ENCODE measurements around the gene SPTBN1.
"Not testable (repeated sequence)": the region's sequence is repeated elsewhere in the genome, so short reads cannot be mapped to it uniquely, and the experiment has no call there.

SPTBN1 gene

DNA sequence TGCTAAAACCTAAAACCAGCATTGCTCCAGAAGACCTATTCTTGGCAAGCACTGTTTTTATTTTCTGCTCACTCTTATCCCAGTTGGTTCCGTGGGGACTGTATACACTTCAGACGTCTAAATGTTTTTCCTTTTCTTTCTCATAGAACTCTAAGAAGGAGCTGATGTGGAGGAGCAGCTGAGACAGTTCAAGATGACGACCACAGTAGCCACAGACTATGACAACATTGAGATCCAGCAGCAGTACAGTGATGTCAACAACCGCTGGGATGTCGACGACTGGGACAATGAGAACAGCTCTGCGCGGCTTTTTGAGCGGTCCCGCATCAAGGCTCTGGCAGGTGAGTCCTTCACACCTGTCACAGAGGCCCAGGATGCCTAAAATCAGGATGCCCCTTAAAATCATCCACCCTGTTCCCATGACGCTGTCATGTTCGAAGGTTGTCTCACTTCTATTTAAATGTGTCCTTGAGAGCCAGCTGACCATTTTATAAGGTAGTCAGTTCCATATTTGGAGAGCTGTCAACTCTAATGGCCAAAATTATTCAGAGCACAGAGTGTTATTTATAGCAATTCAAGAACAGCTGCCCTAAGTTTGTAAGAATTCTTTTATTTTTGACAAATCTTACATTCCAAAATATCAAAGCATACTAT lies 70.2 kb downstream of the SPTBN1 start:
- Mint-ChIP-seq H3K27ac (no peak overlapping the region), H3K4me3 (no peak overlapping the region), H3K4me1 (peaks cover 29% of the 10 kb centered on the region), H3K9me3 (no peaks in the 10 kb centered on the region), H3K36me3 (no peaks in the 10 kb centered on the region), H3K27me3 (peaks cover 7% of the 10 kb centered on the region)
- CTCF ChIA-PET = interaction anchor here (7.0 kb wide), 1 partner anchor 181 kb away, joined by 104 read pairs; no protein-coding TSS in a partner anchor
- DNase-seq = no peak

- peaks cover 21% of the 10 kb centered on the region for H3K4me1 Mint-ChIP-seq
Measured at GRCh38 chr2:54528311-54528955, 72.3 kb downstream of the SPTBN1 start.

DNA sequence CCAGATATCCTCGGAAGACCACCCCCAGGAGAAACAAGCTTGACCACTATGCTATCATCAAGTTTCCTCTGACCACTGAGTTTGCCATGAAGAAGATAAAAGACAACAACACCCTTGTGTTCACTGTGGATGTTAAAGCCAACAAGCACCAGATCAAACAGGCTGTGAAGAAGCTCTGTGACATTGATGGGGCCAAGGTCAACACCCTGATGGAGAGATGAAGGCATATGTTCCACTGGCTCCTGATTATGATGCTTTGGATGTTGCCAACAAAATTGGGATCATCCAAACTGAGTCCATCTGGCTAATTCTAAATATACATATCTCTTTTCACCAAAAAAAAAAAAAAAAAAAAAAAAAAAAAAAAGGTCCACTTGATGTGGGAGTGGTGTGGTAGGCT lies 73.4 kb downstream of the SPTBN1 start:
- H3K4me1 Mint-ChIP-seq = peaks cover 14% of the 10 kb centered on the region
- H3K27ac Mint-ChIP-seq, H3K4me3 Mint-ChIP-seq, H3K36me3 Mint-ChIP-seq, DNase-seq, H3K27me3 Mint-ChIP-seq, H3K9me3 Mint-ChIP-seq: not testable (repeated sequence)
- CTCF ChIA-PET = interaction anchor here (3.2 kb wide), 1 partner anchor 175 kb away, joined by 9 read pairs; no protein-coding TSS in a partner anchor

More at GRCh38 chr2:54528311-54528955, 72.3 kb downstream of the SPTBN1 start:
- H3K36me3 Mint-ChIP-seq = no peaks in the 10 kb centered on the region
- no peak for DNase-seq
- no peaks in the 10 kb centered on the region for H3K9me3 Mint-ChIP-seq
- H3K27me3 Mint-ChIP-seq = no peaks in the 10 kb centered on the region
- no peak overlapping the region for H3K4me3 Mint-ChIP-seq
- CTCF ChIA-PET = interaction anchor here (3.2 kb wide), 1 partner anchor 176 kb away, joined by 9 read pairs; no protein-coding TSS in a partner anchor
- H3K27ac Mint-ChIP-seq = no peak overlapping the region

- no peak overlapping the region for H3K4me3 Mint-ChIP-seq
- no peak overlapping the region for H3K27ac Mint-ChIP-seq
- no peaks in the 10 kb centered on the region for H3K36me3 Mint-ChIP-seq
- peaks cover 8% of the 10 kb centered on the region for H3K27me3 Mint-ChIP-seq
- H3K4me1 Mint-ChIP-seq = peaks cover 10% of the 10 kb centered on the region
- CTCF ChIA-PET = interaction anchor here (0.6 to 3.2 kb wide), 2 partner anchors 175 to 263 kb away, joined by 3 to 9 read pairs; no protein-coding TSS in a partner anchor
- H3K9me3 Mint-ChIP-seq = no peaks in the 10 kb centered on the region
- no peak for DNase-seq
Measured at GRCh38 chr2:54529935-54530334, 73.8 kb downstream of the SPTBN1 start.

DNA sequence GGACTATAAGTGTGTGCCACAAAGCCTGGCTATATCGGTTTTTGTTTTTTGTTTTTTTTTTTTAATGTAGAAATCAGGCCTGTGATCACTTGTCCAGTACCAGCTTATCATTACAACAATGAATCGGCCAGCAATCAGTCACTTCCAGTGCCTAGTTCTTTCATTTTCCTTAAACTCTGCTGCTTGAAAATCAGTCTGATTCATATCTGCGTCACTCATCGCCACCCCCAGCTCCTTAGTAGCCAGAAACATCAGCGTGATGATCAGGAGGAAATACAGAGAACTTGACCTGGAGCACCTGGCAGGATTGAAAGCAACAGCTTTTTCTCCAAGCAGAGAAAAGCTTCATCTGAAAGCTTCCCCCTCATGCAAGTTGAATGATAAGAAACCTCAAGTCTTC lies 75.4 kb downstream of the SPTBN1 start:
- Mint-ChIP-seq H3K27ac (no peak overlapping the region), H3K36me3 (no peaks in the 10 kb centered on the region), H3K4me3 (no peak overlapping the region), H3K9me3 (no peaks in the 10 kb centered on the region), H3K27me3 (peaks cover 11% of the 10 kb centered on the region), H3K4me1 (peaks cover 10% of the 10 kb centered on the region)
- CTCF ChIA-PET = interaction anchor here (1.1 to 3.2 kb wide), 2 partner anchors 9 to 173 kb away, joined by 3 to 9 read pairs; no protein-coding TSS in a partner anchor
- no peak for DNase-seq

- Mint-ChIP-seq H3K4me1 (peaks cover 8% of the 10 kb centered on the region), H3K36me3 (no peaks in the 10 kb centered on the region), H3K27ac (no peak overlapping the region), H3K4me3 (no peak overlapping the region), H3K9me3 (no peaks in the 10 kb centered on the region), H3K27me3 (peaks cover 15% of the 10 kb centered on the region)
- CTCF ChIA-PET = no interaction called here
- no peak for DNase-seq
Measured at GRCh38 chr2:54534221-54534620, 78.1 kb downstream of the SPTBN1 start.

- Mint-ChIP-seq H3K36me3 (no peaks in the 10 kb centered on the region), H3K4me3 (no peak overlapping the region), H3K27ac (no peak overlapping the region), H3K27me3 (peaks cover 15% of the 10 kb centered on the region), H3K4me1 (peaks cover 4% of the 10 kb centered on the region), H3K9me3 (no peaks in the 10 kb centered on the region)
- DNase-seq = no peak
- CTCF ChIA-PET = no interaction called here
Measured at GRCh38 chr2:54534625-54535024, 78.5 kb downstream of the SPTBN1 start.

- Mint-ChIP-seq H3K27me3 (peaks cover 15% of the 10 kb centered on the region), H3K9me3 (no peaks in the 10 kb centered on the region), H3K27ac (no peak overlapping the region), H3K4me3 (no peak overlapping the region), H3K36me3 (no peaks in the 10 kb centered on the region), H3K4me1 (no peaks in the 10 kb centered on the region)
- DNase-seq = no peak
- CTCF ChIA-PET = no interaction called here
Measured at GRCh38 chr2:54535599-54536195, 79.6 kb downstream of the SPTBN1 start.

DNA sequence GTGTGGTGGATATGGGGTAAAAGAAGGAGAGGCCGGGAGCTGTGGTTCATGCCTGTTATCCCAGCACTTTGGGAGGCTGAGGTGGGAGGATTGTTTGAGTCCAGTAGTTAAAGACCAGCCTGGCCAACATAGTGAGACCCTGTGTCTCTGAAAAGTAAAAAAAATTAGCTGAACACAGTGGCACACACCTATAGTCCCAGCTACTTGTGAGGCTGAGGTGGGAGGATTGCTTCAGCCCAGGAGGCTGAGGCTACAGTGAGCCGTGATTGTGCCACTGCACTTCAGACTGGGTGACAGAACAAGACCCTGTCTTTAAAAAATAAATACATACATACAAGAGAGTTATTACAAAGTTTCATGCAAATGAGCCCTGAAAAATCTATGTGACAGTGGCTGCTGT lies 80.6 kb downstream of the SPTBN1 start:
- H3K36me3 Mint-ChIP-seq = no peaks in the 10 kb centered on the region
- no peaks in the 10 kb centered on the region for H3K9me3 Mint-ChIP-seq
- H3K27me3 Mint-ChIP-seq = peaks cover 15% of the 10 kb centered on the region
- no peak overlapping the region for H3K4me3 Mint-ChIP-seq
- H3K27ac Mint-ChIP-seq = no peak overlapping the region
- CTCF ChIA-PET = interaction anchor here (0.9 kb wide), 2 partner anchors 35 to 129 kb away, joined by 3 to 4 read pairs; no protein-coding TSS in a partner anchor
- no peaks in the 10 kb centered on the region for H3K4me1 Mint-ChIP-seq
- DNase-seq = no peak

DNA sequence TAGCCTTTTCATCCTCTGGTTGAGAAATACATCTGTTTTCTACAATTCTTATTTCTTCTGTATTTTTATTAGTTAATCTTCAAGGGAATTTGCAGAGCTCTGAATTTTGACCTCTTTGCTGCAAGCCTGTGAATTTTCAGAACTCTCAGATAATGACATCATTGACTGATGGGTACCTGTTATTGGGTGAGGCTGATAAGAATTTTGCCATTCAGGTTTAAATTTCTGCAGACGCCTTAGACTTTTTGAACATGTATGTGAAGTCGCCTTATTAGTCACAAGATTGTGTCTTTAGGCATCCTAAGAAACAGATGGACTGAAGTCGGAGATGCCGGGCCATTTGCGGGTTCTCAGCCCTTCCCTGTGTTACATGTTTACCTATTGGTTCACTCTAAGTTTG lies 82.4 kb downstream of the SPTBN1 start:
- H3K27ac Mint-ChIP-seq = no peak overlapping the region
- H3K4me3 Mint-ChIP-seq = no peak overlapping the region
- DNase-seq = no peak
- no peaks in the 10 kb centered on the region for H3K36me3 Mint-ChIP-seq
- H3K4me1 Mint-ChIP-seq = no peaks in the 10 kb centered on the region
- CTCF ChIA-PET = interaction anchor here (0.9 kb wide), 1 partner anchor 15 kb away, joined by 3 read pairs; no protein-coding TSS in a partner anchor
- no peaks in the 10 kb centered on the region for H3K9me3 Mint-ChIP-seq
- peaks cover 19% of the 10 kb centered on the region for H3K27me3 Mint-ChIP-seq

DNA sequence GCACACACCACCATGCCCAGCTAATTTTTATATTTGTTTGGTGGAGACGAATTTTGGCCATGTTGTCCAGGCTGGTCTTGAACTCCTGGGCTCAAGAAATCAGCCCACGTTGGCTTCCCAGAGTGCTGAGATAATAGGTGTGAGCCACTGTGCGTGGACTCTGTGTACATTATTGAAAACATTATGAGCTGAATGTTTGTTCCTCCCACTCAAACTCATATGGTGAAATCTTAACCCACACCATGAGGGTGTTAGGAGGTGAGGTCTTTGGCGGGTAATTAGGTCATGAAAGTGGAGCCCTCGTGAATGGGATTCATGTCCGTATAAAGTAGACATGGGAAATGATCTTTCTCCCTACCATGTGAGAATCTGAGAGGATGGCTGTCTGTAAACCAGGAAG lies 83.6 kb downstream of the SPTBN1 start:
- CTCF ChIA-PET = interaction anchor here (0.9 to 1.4 kb wide), 2 partner anchors 16 to 126 kb away, joined by 3 to 5 read pairs; no protein-coding TSS in a partner anchor
- no peak overlapping the region for H3K4me3 Mint-ChIP-seq
- H3K27me3 Mint-ChIP-seq = peaks cover 13% of the 10 kb centered on the region
- no peaks in the 10 kb centered on the region for H3K9me3 Mint-ChIP-seq
- no peak overlapping the region for H3K27ac Mint-ChIP-seq
- no peaks in the 10 kb centered on the region for H3K4me1 Mint-ChIP-seq
- no peaks in the 10 kb centered on the region for H3K36me3 Mint-ChIP-seq
- no peak for DNase-seq

- CTCF ChIA-PET = interaction anchor here (1.4 kb wide), 1 partner anchor 125 kb away, joined by 5 read pairs; no protein-coding TSS in a partner anchor
- DNase-seq = no peak
- Mint-ChIP-seq H3K27ac (no peak overlapping the region), H3K4me3 (no peak overlapping the region), H3K27me3 (peaks cover 10% of the 10 kb centered on the region), H3K4me1 (no peaks in the 10 kb centered on the region), H3K9me3 (peaks cover 1% of the 10 kb centered on the region), H3K36me3 (no peaks in the 10 kb centered on the region)
Measured at GRCh38 chr2:54540194-54540593, 84.1 kb downstream of the SPTBN1 start.

DNA sequence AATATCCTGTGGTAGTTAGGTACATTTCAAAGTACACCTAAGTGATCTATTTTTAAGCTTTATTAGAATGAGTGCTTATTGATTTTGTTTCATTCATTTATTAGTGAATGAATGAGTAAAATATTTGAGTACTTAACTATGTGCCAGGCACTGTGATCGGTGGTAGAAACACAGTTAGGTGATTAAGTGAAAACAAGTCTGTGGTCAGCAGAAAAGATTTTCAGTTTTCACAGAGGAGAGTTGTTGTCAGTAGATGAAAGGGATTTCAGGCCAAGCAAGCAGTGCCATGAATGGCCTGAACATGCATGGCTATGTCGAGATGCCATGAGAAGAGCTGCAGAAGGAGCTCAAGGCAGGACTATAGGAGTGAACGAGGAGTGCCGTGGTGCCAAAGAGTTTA lies 85.9 kb downstream of the SPTBN1 start:
- Mint-ChIP-seq H3K9me3 (peaks cover 1% of the 10 kb centered on the region), H3K36me3 (no peaks in the 10 kb centered on the region), H3K4me1 (peaks cover 9% of the 10 kb centered on the region), H3K27ac (no peak overlapping the region), H3K27me3 (peaks cover 7% of the 10 kb centered on the region), H3K4me3 (no peak overlapping the region)
- CTCF ChIA-PET = interaction anchor here (0.8 to 1.3 kb wide), 2 partner anchors 17 to 19 kb away, joined by 3 to 4 read pairs; no protein-coding TSS in a partner anchor
- DNase-seq = no peak

DNA sequence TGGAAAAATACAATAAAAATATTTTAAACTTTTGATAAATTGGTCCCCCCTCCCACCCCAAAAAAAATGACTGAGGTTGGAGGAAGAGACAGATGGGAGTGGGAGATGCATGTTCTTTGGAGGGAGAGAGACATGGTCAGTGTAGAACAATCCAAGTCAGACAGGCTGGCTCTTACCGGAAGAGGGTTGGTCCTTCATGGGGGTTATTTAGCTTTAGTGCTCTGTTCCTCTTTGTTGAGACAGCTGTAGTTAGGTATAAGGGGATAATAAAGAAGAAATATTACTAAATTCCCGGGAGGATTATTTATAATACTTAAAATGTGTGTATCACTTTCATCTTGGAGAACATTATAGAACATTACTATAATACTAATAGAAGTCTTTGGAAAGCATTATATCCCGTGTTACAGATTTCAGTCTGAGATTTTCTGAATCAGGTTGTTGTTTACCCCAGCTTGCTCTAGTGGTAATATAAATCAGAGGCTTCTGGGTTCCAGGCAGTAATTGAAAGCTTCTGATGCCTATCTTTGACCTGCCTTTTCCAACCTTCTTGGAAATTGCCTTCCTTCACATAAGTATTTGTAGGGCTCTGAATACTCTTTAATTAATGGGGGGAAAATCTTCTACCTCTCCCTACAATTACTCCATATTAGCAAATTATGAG lies 87.7 kb downstream of the SPTBN1 start:
- CTCF ChIA-PET = no interaction called here
- peaks cover 12% of the 10 kb centered on the region for H3K4me1 Mint-ChIP-seq

More for the DNA sequence above, 87.7 kb downstream of the SPTBN1 start:
- Mint-ChIP-seq H3K9me3 (peaks cover 1% of the 10 kb centered on the region), H3K4me3 (no peak overlapping the region), H3K27me3 (peaks cover 4% of the 10 kb centered on the region), H3K27ac (no peak overlapping the region), H3K36me3 (no peaks in the 10 kb centered on the region)
- DNase-seq = no peak
